Karpas-422 (cell line): ENCODE measurements around the gene DISC1. TPM values are rescaled to one million over a fixed set of nuclear protein-coding genes. Genes with fewer than 3 reads are reported as not detected.

Experiments used
- small RNA-seq: library from RNA; depleted of rRNA; stranded (forward); fragments of <200 nt; gene quantifications from one replicate; pipeline ENCODE3, GENCODE V24; 2014
- total RNA-seq: library from RNA; depleted of rRNA; stranded (reverse); fragments of >200 nt; shearing (Covaris generic); gene quantifications from 2 replicates; pipeline ENCODE4 v1.2.3, GENCODE V29; 2014; ENCODE audit warnings: low replicate concordance; rRNA removed

The DISC1 gene
- total RNA-seq, 1 experiment from 2014 or later = 6.4 TPM

Small RNA genes lying within 50 kb of the gene (small RNA-seq; reads per million reads assigned to genes)
- gene RF02102 (not detected), gene RNU5A-5P (9.8 reads per million, percentile 91 among the genes with 10 or more reads in this experiment)

Other genes with a start within 250 kb of the DISC1 start
- gene EGLN1, start 204.5 kb upstream of the DISC1 start, total RNA-seq = 48.3 and 59.0 TPM in 2 replicates
- gene TSNAX, start 98.1 kb upstream of the DISC1 start, total RNA-seq = 29.0 and 45.4 TPM in 2 replicates